H1 (cell line): ENCODE results near the gene CAMKMT. TPM values are rescaled to one million over a fixed set of nuclear protein-coding genes. Genes with fewer than 3 reads are reported as not detected.

ENCODE experiments used
- GABPA ChIP-seq: IDR thresholded peaks from 2 replicates; pipeline ENCODE4 v1.6.1; 2011; ENCODE audit warnings: mild to moderate bottlenecking, low read length, moderate library complexity, borderline replicate concordance; ENCODE audit not compliant: insufficient read depth
- SIRT6 ChIP-seq: IDR thresholded peaks from one replicate; pipeline ENCODE4 v1.7.1; 2012; ENCODE audit warnings: low read length, inconsistent platforms
- TAF7 ChIP-seq: optimal IDR thresholded peaks from 2 replicates; pipeline ENCODE3; 2011; ENCODE audit warnings: low read depth, mild to moderate bottlenecking, inconsistent platforms, low read length, moderate library complexity, borderline replicate concordance
- polyA plus RNA-seq, 7 experiments: library from polyadenylated mRNA; depleted of rRNA in 3 of 7; stranded (reverse) in 5 of 7; unstranded in 2 of 7; fragments of >200 nt in 5 of 7; fragments of 200-250 nt in 2 of 7; gene quantifications; 1 replicate in 5 of 7; 2 replicates in 1 of 7; 4 replicates in 1 of 7; pipeline versions ENCODE4 v1.2.1 to v1.2.3, GENCODE V29; 2011 to 2013; ENCODE audit warnings: missing spikeins in 2 of 7, mixed read lengths in 2 of 7
- total RNA-seq: library from RNA; stranded (reverse); fragmentation: NEBNext Ultra II Directional; extraction: Animal tissue kit (Norgen Biotek cat#: 25700); gene quantifications from 2 replicates; pipeline ENCODE4 v1.2.1, GENCODE V29; 2021
- TF ChIP-seq, protein P1 (sequence below): fragments of 300-600 bp; sonication (generic); IDR thresholded peaks from 2 replicates; pipeline ENCODE4 v1.7.1; 2012; ENCODE audit warnings: low read length, moderate library complexity, mild to moderate bottlenecking, inconsistent platforms; ENCODE audit not compliant: insufficient replicate concordance
- TF ChIP-seq, protein P2 (sequence below): IDR thresholded peaks from 2 replicates; pipeline ENCODE4 v1.6.1; 2012; ENCODE audit warnings: inconsistent platforms

Gene CAMKMT
- total and polyA plus RNA-seq, 2 of the 8 experiments (the other 6 are each of a cell fraction or from before 2014, with no cell fraction given), result 14.7 to 22.4 TPM

DNA sequence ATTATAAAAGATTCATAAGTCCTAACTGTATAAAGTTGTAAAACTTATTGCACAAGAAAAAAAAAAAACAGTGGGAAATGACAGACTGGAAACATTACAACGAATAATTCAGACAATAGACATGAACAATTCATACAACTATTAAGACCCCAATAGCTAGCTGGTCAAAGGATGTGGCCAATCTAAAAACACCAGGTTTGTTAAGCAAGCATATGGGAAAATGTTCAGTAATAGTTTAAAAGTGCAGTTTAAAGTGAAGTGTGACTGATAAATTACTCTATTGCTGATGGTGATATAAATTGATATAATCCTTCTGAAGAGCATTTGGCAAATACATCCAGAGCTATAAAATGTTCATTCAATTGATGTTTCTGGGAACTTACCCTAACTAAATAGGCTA lies 289.0 kb downstream of the CAMKMT start (continued):
- TF ChIP-seq, protein P1, sequence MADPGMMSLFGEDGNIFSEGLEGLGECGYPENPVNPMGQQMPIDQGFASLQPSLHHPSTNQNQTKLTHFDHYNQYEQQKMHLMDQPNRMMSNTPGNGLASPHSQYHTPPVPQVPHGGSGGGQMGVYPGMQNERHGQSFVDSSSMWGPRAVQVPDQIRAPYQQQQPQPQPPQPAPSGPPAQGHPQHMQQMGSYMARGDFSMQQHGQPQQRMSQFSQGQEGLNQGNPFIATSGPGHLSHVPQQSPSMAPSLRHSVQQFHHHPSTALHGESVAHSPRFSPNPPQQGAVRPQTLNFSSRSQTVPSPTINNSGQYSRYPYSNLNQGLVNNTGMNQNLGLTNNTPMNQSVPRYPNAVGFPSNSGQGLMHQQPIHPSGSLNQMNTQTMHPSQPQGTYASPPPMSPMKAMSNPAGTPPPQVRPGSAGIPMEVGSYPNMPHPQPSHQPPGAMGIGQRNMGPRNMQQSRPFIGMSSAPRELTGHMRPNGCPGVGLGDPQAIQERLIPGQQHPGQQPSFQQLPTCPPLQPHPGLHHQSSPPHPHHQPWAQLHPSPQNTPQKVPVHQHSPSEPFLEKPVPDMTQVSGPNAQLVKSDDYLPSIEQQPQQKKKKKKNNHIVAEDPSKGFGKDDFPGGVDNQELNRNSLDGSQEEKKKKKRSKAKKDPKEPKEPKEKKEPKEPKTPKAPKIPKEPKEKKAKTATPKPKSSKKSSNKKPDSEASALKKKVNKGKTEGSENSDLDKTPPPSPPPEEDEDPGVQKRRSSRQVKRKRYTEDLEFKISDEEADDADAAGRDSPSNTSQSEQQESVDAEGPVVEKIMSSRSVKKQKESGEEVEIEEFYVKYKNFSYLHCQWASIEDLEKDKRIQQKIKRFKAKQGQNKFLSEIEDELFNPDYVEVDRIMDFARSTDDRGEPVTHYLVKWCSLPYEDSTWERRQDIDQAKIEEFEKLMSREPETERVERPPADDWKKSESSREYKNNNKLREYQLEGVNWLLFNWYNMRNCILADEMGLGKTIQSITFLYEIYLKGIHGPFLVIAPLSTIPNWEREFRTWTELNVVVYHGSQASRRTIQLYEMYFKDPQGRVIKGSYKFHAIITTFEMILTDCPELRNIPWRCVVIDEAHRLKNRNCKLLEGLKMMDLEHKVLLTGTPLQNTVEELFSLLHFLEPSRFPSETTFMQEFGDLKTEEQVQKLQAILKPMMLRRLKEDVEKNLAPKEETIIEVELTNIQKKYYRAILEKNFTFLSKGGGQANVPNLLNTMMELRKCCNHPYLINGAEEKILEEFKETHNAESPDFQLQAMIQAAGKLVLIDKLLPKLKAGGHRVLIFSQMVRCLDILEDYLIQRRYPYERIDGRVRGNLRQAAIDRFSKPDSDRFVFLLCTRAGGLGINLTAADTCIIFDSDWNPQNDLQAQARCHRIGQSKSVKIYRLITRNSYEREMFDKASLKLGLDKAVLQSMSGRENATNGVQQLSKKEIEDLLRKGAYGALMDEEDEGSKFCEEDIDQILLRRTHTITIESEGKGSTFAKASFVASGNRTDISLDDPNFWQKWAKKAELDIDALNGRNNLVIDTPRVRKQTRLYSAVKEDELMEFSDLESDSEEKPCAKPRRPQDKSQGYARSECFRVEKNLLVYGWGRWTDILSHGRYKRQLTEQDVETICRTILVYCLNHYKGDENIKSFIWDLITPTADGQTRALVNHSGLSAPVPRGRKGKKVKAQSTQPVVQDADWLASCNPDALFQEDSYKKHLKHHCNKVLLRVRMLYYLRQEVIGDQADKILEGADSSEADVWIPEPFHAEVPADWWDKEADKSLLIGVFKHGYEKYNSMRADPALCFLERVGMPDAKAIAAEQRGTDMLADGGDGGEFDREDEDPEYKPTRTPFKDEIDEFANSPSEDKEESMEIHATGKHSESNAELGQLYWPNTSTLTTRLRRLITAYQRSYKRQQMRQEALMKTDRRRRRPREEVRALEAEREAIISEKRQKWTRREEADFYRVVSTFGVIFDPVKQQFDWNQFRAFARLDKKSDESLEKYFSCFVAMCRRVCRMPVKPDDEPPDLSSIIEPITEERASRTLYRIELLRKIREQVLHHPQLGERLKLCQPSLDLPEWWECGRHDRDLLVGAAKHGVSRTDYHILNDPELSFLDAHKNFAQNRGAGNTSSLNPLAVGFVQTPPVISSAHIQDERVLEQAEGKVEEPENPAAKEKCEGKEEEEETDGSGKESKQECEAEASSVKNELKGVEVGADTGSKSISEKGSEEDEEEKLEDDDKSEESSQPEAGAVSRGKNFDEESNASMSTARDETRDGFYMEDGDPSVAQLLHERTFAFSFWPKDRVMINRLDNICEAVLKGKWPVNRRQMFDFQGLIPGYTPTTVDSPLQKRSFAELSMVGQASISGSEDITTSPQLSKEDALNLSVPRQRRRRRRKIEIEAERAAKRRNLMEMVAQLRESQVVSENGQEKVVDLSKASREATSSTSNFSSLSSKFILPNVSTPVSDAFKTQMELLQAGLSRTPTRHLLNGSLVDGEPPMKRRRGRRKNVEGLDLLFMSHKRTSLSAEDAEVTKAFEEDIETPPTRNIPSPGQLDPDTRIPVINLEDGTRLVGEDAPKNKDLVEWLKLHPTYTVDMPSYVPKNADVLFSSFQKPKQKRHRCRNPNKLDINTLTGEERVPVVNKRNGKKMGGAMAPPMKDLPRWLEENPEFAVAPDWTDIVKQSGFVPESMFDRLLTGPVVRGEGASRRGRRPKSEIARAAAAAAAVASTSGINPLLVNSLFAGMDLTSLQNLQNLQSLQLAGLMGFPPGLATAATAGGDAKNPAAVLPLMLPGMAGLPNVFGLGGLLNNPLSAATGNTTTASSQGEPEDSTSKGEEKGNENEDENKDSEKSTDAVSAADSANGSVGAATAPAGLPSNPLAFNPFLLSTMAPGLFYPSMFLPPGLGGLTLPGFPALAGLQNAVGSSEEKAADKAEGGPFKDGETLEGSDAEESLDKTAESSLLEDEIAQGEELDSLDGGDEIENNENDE, result no peak
- TF ChIP-seq GABPA (no peak), TAF7 (no peak), SIRT6 (no peak)
- TF ChIP-seq, protein P2, sequence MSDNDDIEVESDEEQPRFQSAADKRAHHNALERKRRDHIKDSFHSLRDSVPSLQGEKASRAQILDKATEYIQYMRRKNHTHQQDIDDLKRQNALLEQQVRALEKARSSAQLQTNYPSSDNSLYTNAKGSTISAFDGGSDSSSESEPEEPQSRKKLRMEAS, result no peak
